Thyroid gland (tissue), 4 donors: ENCODE data around the gene RBM39. TPM values are rescaled to one million over a fixed set of nuclear protein-coding genes. Genes with fewer than 3 reads are reported as not detected.
"Not testable (repeated sequence)": the region's sequence is repeated elsewhere in the genome, so short reads cannot be mapped to it uniquely, and the experiment has no call there.

ENCODE experiments used
- DNase-seq, 2 donors: peaks; one replicate each; pipeline ENCODE4 v3.0.0-alpha.2; 2019
- H3K27ac ChIP-seq, 3 donors: fragments of 200-600 bp; sonication (generic); 1 replicate in 2 of 3; 2 replicates in 1 of 3; pipeline ENCODE4 v1.5.1; 2016 to 2019; ENCODE audit warnings: mild to moderate bottlenecking in 1 of 3, moderate library complexity in 1 of 3
- H3K27me3 ChIP-seq: fragments of 200-600 bp; sonication (generic); one replicate; pipeline ENCODE4 v1.5.1; 2019
- H3K36me3 ChIP-seq, 2 donors: fragments of 200-600 bp; sonication (generic); one replicate each; pipeline ENCODE4 v1.5.1; 2016 to 2019
- H3K4me1 ChIP-seq, 2 donors: fragments of 200-600 bp; sonication (generic); one replicate each; pipeline ENCODE4 v1.5.1; 2017 to 2019
- H3K4me3 ChIP-seq, 3 donors: fragments of 200-600 bp; sonication (generic); replicated peaks in 1 of 3; 1 replicate in 2 of 3; 2 replicates in 1 of 3; pipeline ENCODE4 v1.5.1; 2016; ENCODE audit warnings: mild to moderate bottlenecking in 1 of 3
- H3K9me3 ChIP-seq: fragments of 200-600 bp; sonication (generic); one replicate; pipeline ENCODE4 v1.5.1; 2017
- POLR2A ChIP-seq, 2 donors: fragments of 450-650 bp; IDR thresholded peaks; one replicate each; pipeline ENCODE4 v1.6.1; 2017; ENCODE audit warnings: antibody characterized with exemption in 2 of 2, mild to moderate bottlenecking in 2 of 2, moderate library complexity in 1 of 2
- WGBS, 2 donors: methylation state at CpG; one replicate each; pipeline ENCODE4 v1.1.5; 2017; 5-methylcytosine and 5-hydroxymethylcytosine counted together
- intact Hi-C: fragments of 100-400 bp; cut with DNase I; formaldehyde crosslinking; loops from one replicate; pipeline ENCODE4 v1.15.1; 2023
- total RNA-seq, 4 donors: library from RNA; depleted of rRNA; stranded (reverse); fragments of >200 nt; gene quantifications; one replicate each; pipeline ENCODE4 v1.2.3, GENCODE V29; 2016
- TF ChIP-seq, protein P1 (sequence below), 6 experiments: fragments of 200-600 bp in 3 of 6; fragments of 450-650 bp in 3 of 6; sonication (generic) in 3 of 6; IDR thresholded peaks; one replicate each; pipeline ENCODE4 v1.5.1; 2016 to 2019; ENCODE audit warnings: antibody characterized with exemption in 6 of 6, mild to moderate bottlenecking in 2 of 6, inconsistent platforms in 1 of 6, moderate library complexity in 1 of 6

RBM39 gene
- total RNA-seq, 4 donors from 2014 or later: 315 to 475 (median 368) TPM

DNA sequence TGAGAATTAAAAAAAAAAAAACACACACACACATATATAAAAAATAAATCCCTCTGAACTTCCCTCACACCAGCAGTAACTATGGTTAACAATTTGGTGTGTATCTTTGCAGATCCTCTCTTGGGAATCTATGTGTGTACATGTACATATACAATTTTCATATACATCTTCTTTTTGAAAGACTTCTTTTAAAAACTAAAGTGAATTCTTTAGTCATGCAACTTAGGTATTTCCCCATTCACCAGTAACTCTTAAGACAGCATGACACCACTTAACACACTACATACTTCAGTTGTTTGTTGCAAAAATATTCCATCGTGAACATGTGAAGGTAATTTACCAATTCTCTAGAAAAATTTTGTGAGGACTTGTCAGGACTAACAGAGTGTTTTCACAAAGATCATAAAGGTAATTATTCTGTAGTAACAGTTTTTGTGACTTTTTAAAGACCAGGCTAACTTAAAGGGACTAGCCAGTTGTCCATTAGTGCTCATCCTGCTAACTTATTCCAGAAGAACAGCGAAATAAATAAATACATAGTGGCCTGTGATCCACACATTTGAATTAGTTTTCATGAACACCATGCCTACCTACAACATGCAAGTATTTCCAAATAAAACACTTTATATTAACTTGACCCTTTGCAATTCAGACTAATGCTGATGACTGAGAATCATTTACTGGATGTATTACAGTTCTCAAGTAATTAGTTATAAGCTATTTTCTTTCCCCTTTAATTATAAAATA, 12.1 kb downstream of the RBM39 start:
- Histone ChIP-seq H3K4me1 (peaks cover 0 to 10% of the 10 kb centered on the region in 2 donors), H3K36me3 (peaks cover 95 to 98% of the 10 kb centered on the region in 2 donors), H3K9me3 (no peaks in the 10 kb centered on the region), H3K27me3 (no peaks in the 10 kb centered on the region), H3K27ac (no peak overlapping the region), H3K4me3 (no peak overlapping the region)
- DNase-seq: no peak
- WGBS, 2 donors: 68 to 77% methylated on average over 2 of the region's 2 CpGs
- intact Hi-C loops: no loop called here
- no peak for TF ChIP-seq POLR2A (IDR thresholded peaks at IDR 0.05)
- TF ChIP-seq, protein P1, sequence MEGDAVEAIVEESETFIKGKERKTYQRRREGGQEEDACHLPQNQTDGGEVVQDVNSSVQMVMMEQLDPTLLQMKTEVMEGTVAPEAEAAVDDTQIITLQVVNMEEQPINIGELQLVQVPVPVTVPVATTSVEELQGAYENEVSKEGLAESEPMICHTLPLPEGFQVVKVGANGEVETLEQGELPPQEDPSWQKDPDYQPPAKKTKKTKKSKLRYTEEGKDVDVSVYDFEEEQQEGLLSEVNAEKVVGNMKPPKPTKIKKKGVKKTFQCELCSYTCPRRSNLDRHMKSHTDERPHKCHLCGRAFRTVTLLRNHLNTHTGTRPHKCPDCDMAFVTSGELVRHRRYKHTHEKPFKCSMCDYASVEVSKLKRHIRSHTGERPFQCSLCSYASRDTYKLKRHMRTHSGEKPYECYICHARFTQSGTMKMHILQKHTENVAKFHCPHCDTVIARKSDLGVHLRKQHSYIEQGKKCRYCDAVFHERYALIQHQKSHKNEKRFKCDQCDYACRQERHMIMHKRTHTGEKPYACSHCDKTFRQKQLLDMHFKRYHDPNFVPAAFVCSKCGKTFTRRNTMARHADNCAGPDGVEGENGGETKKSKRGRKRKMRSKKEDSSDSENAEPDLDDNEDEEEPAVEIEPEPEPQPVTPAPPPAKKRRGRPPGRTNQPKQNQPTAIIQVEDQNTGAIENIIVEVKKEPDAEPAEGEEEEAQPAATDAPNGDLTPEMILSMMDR (IDR thresholded peaks at IDR 0.05): no peak

DNA sequence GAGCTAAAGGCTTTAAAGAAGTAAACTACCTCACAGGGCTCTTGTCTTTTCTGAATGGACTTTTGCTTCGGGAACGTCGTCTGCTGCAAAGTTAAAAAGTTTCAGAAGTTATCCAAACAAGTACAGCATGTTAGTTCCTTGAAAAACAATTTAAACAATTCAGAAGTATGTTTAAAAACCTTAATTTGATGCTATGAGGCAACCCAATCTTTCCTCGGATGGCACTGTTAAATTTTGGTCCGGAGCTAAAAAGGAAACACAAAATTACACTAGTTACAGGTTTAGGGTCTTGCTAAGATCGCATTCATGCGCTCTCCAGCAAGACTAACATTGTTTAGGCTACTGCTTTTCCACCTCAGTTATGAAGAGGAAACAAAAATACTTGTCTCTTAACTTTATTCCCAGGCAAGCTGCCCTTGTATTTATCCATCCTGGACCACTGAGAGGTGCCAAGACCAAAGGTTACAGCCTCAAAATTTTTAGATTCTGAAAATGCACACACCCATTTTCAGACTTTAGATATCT, 12.7 kb downstream of the RBM39 start:
- TF ChIP-seq POLR2A (IDR thresholded peaks at IDR 0.05): no peak
- Histone ChIP-seq H3K4me3 (no peak overlapping the region), H3K27me3 (no peaks in the 10 kb centered on the region), H3K9me3 (no peaks in the 10 kb centered on the region), H3K36me3 (peaks cover 95 to 98% of the 10 kb centered on the region in 2 donors), H3K27ac (no peak overlapping the region), H3K4me1 (peaks cover 0 to 4% of the 10 kb centered on the region in 2 donors)
- no peak for DNase-seq
- intact Hi-C loops: no loop called here
- 84 to 88% methylated on average over 7 of the region's 7 CpGs for WGBS, 2 donors

DNA sequence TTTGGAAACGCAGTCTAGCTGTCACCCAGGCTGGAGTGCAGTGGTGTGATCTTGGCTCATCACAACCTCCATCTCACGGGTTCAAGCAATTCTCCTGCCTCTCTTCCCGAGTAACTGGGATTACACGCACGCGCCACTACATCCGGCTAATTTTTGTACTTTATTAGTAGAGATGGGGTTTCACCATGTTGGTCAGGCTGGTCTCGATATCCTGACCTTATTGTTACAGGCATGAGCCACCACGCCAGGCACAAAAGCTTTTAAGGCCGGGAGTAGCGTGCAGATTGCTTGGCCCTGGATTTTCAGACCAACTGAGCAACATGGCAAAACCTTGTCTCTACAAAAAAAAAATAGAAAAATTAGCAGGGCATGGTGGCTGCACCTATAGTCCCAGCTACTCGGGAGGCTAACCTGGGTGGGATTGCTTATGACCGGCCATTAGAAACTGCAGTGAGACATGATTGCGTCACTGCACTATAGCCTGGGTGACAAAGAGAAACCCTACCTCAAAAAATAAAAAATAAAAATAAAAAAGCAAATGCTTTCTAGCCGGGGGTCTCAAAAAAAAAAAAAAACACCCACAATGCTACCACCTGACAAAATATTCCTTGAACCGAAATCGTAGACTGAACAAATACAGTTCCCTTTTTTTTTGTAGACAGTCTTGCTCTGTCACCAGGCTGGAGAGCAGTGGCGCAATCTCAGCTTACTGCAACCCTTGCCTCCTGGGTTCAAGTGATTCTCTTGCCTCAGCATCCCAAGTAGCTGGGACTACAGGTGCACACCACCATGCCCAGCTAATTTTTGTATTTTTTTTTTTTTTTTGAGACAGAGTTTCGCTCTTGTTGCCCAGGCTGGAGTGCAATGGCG, 15.0 kb downstream of the RBM39 start:
- no peaks in the 10 kb centered on the region for H3K9me3 ChIP-seq
- peaks cover 98 to 100% of the 10 kb centered on the region in 2 donors for H3K36me3 ChIP-seq

DNA sequence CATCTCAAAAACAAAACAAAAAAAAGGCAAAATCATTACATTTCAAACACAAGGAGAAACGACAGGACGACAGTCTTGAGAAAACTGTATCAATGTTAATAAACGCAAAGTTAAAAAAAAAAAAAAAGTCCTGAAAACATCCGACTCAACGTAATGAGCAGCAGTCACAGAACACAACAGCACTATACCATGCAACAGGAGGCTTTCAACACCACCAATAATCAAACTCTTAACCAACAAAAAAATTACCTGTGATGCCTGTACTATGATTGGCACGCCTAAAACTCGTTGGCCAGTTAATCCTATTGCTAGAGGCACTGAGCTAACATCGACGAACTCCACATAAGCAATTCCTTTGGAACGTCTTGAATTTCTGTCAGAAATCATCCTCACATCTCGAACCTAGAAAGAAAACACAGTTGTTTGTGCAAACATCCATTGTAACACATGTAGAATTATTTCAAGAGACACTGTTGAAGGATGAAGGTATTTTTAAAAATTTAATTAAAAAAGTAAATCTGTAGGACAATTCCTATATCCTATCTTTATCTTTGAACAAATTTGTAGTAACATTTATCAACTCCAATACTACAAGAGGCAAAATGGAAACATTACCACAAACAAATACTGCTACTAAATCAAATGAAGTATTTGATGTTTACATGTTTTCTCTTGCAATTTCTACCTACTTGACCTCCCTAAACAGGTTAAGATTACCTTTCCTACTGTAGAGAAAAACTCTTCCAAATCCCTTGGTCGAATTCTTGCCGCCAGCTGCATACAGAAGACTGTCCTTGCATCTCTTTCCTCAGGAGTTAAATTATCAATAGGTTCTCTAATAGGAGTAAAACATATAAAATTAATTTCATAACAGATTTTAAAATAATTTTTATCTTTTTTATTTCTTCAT, 17.5 kb downstream of the RBM39 start:
- H3K4me3 ChIP-seq: no peak overlapping the region
- DNase-seq: no peak
- H3K27ac ChIP-seq: no peak overlapping the region
- no peak for TF ChIP-seq POLR2A (IDR thresholded peaks at IDR 0.05)
- H3K9me3 ChIP-seq: no peaks in the 10 kb centered on the region
- 74 to 86% methylated on average over 13 of the region's 13 CpGs for WGBS, 2 donors
- H3K27me3 ChIP-seq: no peaks in the 10 kb centered on the region
- H3K4me1 ChIP-seq: no peaks in the 10 kb centered on the region
- intact Hi-C loops: no loop called here
- peaks cover 98 to 100% of the 10 kb centered on the region in 2 donors for H3K36me3 ChIP-seq

More for the DNA sequence above, 15.0 kb downstream of the RBM39 start:
- WGBS, 2 donors: 94% methylated on average over 20 of the region's 20 CpGs
- no peak for DNase-seq
- intact Hi-C loops: no loop called here
- Histone ChIP-seq H3K4me1 (no peaks in the 10 kb centered on the region), H3K27ac (no peak overlapping the region), H3K27me3 (no peaks in the 10 kb centered on the region), H3K4me3 (no peak overlapping the region)
- TF ChIP-seq, protein P1 (IDR thresholded peaks at IDR 0.05): no peak
- no peak for TF ChIP-seq POLR2A (IDR thresholded peaks at IDR 0.05)

DNA sequence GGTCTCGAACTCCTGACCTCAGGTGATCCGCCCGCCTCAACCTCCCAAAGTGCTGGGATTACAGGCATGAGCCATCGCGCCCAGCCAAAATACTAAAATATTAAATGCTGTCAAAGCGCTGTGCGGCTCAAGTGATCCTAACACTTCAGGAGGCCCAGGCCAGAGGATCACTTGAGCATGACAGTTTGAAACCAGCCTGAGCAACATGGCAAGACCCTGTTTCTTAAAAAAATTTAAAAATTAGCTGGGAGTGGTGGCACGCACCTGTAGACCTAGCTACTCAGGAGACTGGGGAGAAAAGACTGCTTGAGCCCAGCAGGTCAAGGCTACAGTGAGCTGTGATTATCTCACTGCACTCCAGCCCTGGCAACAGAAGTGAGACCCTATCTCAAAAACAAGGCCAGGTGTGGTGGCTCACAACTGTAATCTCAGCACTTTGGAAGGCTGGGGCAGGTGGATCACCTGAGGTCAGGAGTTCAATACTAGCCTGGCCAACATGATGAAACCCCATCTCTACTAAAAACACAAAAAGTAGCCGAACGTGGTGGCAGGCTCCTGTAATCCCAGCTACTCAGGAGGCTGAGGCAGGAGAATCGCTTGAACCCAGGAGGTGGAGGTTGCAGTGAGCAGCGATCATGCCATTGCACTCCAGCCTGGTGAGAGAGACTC, 18.3 kb downstream of the RBM39 start:
- intact Hi-C loops, DNase-seq, H3K9me3 ChIP-seq, H3K4me3 ChIP-seq, H3K4me1 ChIP-seq, H3K27me3 ChIP-seq, H3K27ac ChIP-seq: not testable (repeated sequence)
- H3K36me3 ChIP-seq: peaks cover 98 to 100% of the 10 kb centered on the region in 2 donors
- 96% methylated on average over 12 of the region's 12 CpGs for WGBS, 2 donors

DNA sequence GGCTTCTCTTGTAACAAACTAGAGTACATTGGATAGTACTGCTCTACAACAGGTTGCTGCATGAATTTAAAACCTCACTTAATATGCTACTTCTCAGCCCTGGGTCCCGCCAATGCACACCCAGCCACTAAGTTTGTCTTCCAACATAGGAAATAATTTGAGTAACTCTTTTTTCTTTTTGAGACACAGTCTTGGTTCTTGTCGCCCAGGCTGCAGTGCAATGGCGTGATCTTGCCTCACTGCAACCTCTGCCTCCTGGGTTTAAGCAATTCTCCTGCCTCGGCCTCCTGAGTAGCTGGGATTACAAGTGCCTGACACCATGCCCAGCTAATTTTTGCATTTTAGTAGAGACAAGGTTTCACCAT, 18.8 kb downstream of the RBM39 start:
- intact Hi-C loops, H3K4me3 ChIP-seq, DNase-seq, H3K27me3 ChIP-seq, H3K4me1 ChIP-seq, H3K9me3 ChIP-seq, H3K27ac ChIP-seq: not testable (repeated sequence)
- WGBS, 2 donors: 94 to 96% methylated on average over 4 of the region's 4 CpGs
- peaks cover 98 to 100% of the 10 kb centered on the region in 2 donors for H3K36me3 ChIP-seq
